ENCODE data around the gene PATL2. TPM values are rescaled to one million over a fixed set of nuclear protein-coding genes. Genes with fewer than 3 reads are reported as not detected.
"Not testable (repeated sequence)": the region's sequence is repeated elsewhere in the genome, so short reads cannot be mapped to it uniquely, and the experiment has no call there.

PATL2 gene
- polyA plus RNA-seq, 2 donors, result 0.33 to 0.84 TPM

GRCh38 chr15:44625286-44625685, 85.8 kb downstream of the PATL2 start:
- H3K9me3 ChIP-seq (ENCODE audit: control insufficient read depth in 2 of 2, insufficient read depth in 1 of 2, low read depth in 1 of 2, low read length in 1 of 2); H3K27ac ChIP-seq (ENCODE audit: low read depth in 2 of 2, low read length in 1 of 2); H3K27me3 ChIP-seq (ENCODE audit: control insufficient read depth in 1 of 2, insufficient read depth in 2 of 2, low read length in 2 of 2); H3K4me1 ChIP-seq (ENCODE audit: control insufficient read depth in 2 of 2, insufficient read depth in 2 of 2, low read length in 1 of 2); H3K36me3 ChIP-seq (ENCODE audit: control insufficient read depth in 2 of 2, insufficient read depth in 2 of 2, low read length in 1 of 2); H3K4me3 ChIP-seq (ENCODE audit: low read depth in 1 of 2, low read length in 2 of 2): not testable (repeated sequence)
- 88 to 91% methylated on average over 2 of the region's 2 CpGs for WGBS, 2 donors

- Histone ChIP-seq H3K9me3 (ENCODE audit: control insufficient read depth in 2 of 2, insufficient read depth in 1 of 2, low read depth in 1 of 2, low read length in 1 of 2) (no peaks in the 10 kb centered on the region), H3K36me3 (ENCODE audit: control insufficient read depth in 2 of 2, insufficient read depth in 2 of 2, low read length in 1 of 2) (peaks cover 2 to 3% of the 10 kb centered on the region in 2 donors), H3K4me1 (ENCODE audit: control insufficient read depth in 2 of 2, insufficient read depth in 2 of 2, low read length in 1 of 2) (no peaks in the 10 kb centered on the region), H3K27me3 (ENCODE audit: control insufficient read depth in 1 of 2, insufficient read depth in 2 of 2, low read length in 2 of 2) (no peaks in the 10 kb centered on the region), H3K27ac (ENCODE audit: low read depth in 2 of 2, low read length in 1 of 2) (no peak overlapping the region), H3K4me3 (ENCODE audit: low read depth in 1 of 2, low read length in 2 of 2) (no peak overlapping the region)
Measured at GRCh38 chr15:44623178-44623577, 87.9 kb downstream of the PATL2 start.

- H3K27me3 ChIP-seq (ENCODE audit: control insufficient read depth in 1 of 2, insufficient read depth in 2 of 2, low read length in 2 of 2), result no peaks in the 10 kb centered on the region
- no peaks in the 10 kb centered on the region for H3K9me3 ChIP-seq (ENCODE audit: control insufficient read depth in 2 of 2, insufficient read depth in 1 of 2, low read depth in 1 of 2, low read length in 1 of 2)
- H3K36me3 ChIP-seq (ENCODE audit: control insufficient read depth in 2 of 2, insufficient read depth in 2 of 2, low read length in 1 of 2), result peaks cover 2% of the 10 kb centered on the region in 2 donors
- WGBS, 2 donors, result 84 to 95% methylated on average over 1 of the region's 1 CpG
- no peak overlapping the region for H3K4me3 ChIP-seq (ENCODE audit: low read depth in 1 of 2, low read length in 2 of 2)
- no peaks in the 10 kb centered on the region for H3K4me1 ChIP-seq (ENCODE audit: control insufficient read depth in 2 of 2, insufficient read depth in 2 of 2, low read length in 1 of 2)
- no peak overlapping the region for H3K27ac ChIP-seq (ENCODE audit: low read depth in 2 of 2, low read length in 1 of 2)
Measured at GRCh38 chr15:44620081-44620480, 91.0 kb downstream of the PATL2 start.

DNA sequence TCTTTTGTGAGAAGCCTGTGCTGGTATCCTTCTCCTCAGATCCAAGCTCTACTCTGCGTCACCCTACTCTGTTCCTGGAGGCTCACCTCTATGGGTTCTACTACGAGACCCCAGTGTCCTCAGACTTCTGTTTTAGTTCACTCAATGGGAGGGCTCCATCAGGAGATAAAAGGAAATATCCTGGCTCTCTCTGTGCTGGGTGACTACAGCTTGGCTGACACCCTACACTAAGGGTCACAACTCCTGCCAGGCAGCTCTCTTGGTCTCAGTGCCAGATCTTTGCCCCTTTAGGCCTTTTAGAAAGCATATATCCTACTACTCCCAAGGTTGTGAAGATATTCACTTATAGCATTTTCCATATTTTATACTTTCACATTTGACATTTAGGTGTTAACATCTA, 94.1 kb downstream of the PATL2 start:
- Histone ChIP-seq H3K9me3 (ENCODE audit: control insufficient read depth in 2 of 2, insufficient read depth in 1 of 2, low read depth in 1 of 2, low read length in 1 of 2) (no peaks in the 10 kb centered on the region), H3K36me3 (ENCODE audit: control insufficient read depth in 2 of 2, insufficient read depth in 2 of 2, low read length in 1 of 2) (peaks cover 0 to 10% of the 10 kb centered on the region in 2 donors), H3K27me3 (ENCODE audit: control insufficient read depth in 1 of 2, insufficient read depth in 2 of 2, low read length in 2 of 2) (no peaks in the 10 kb centered on the region), H3K4me3 (ENCODE audit: low read depth in 1 of 2, low read length in 2 of 2) (no peak overlapping the region), H3K27ac (ENCODE audit: low read depth in 2 of 2, low read length in 1 of 2) (no peak overlapping the region), H3K4me1 (ENCODE audit: control insufficient read depth in 2 of 2, insufficient read depth in 2 of 2, low read length in 1 of 2) (no peaks in the 10 kb centered on the region)
- WGBS, 2 donors, result 97 to 98% methylated on average over 2 of the region's 2 CpGs

Other genes starting within 250 kb of the PATL2 start
- 10 to 100 TPM; 34.4 to 58.4 TPM for gene EIF3J, start 174.2 kb downstream of the PATL2 start, polyA plus RNA-seq
- 10 to 100 TPM; 23.5 to 29.4 TPM for gene SPG11, start 47.7 kb downstream of the PATL2 start, polyA plus RNA-seq
- 1,000 to 10,000 TPM in 1 of 2 donors, 100 to 1,000 TPM in 1; 499 to 1,202 TPM for gene B2M, start 194 bp upstream of the PATL2 start, polyA plus RNA-seq
- 10 to 100 TPM in 1 of 2 donors, 1 to 10 TPM in 1; 9.4 to 11.1 TPM for gene TRIM69, start 25.2 kb upstream of the PATL2 start, polyA plus RNA-seq
- not detected for gene TERB2, start 245.4 kb upstream of the PATL2 start, polyA plus RNA-seq